WTC11 (cell line): ENCODE results near the gene FANCD2.

Source experiments
- CTCF ChIP-seq: fragments of 200-600 bp; IDR thresholded peaks from 2 replicates; pipeline ENCODE4 v1.8.0; 2022; ENCODE audit warnings: antibody characterized with exemption
- SMAD3 ChIP-seq: sonication (generic); formaldehyde crosslinking; IDR thresholded peaks from 2 replicates; pipeline ENCODE4 v1.8.0; 2022; ENCODE audit warnings: missing genetic modification reagents, mild to moderate bottlenecking, borderline replicate concordance

- no peak for TF ChIP-seq CTCF
- no peak for TF ChIP-seq SMAD3 (CRISPR knock-in tag)
Measured at GRCh38 chr3:10142707-10143560, 116.7 kb downstream of the FANCD2 start.
